CD14-positive monocyte (primary cell): ENCODE data around the gene C3orf18. TPM values are rescaled to one million over a fixed set of nuclear protein-coding genes. Genes with fewer than 3 reads are reported as not detected.
A peak's percentile ranks its signal among the peaks of the same experiment; 100 is the strongest.

Experiments used
- DNase-seq, 3 donors: peaks; one replicate each; pipeline ENCODE4 v3.0.0-alpha.2; 2011 to 2022
- H2AFZ ChIP-seq: 2 replicates; pipeline ENCODE4 v1.6.0; 2012; ENCODE audit warnings: mild to moderate bottlenecking, low read depth, low read length, inconsistent platforms; ENCODE audit not compliant: insufficient read depth, poor library complexity, severe bottlenecking
- H3K27ac ChIP-seq, 2 donors: 1 replicate in 1 of 2; 2 replicates in 1 of 2; pipeline ENCODE4 v1.5.1; 2012 to 2013; ENCODE audit warnings: low read length in 2 of 2, control low read depth in 1 of 2, inconsistent platforms in 1 of 2, low read depth in 1 of 2, mild to moderate bottlenecking in 1 of 2
- H3K27me3 ChIP-seq, 2 donors: one replicate each; pipeline versions ENCODE4 v1.6.0 to v1.6.1; 2011 to 2013; ENCODE audit warnings: low read length in 2 of 2; ENCODE audit not compliant: control insufficient read depth in 2 of 2, insufficient read depth in 2 of 2
- H3K36me3 ChIP-seq, 2 donors: replicated peaks in 1 of 2; 1 replicate in 1 of 2; 2 replicates in 1 of 2; pipeline versions ENCODE4 v1.5.1 to v1.6.1; 2012 to 2013; ENCODE audit warnings: low read length in 2 of 2, control low read depth in 1 of 2, inconsistent platforms in 1 of 2, mild to moderate bottlenecking in 1 of 2; ENCODE audit not compliant: insufficient read depth in 2 of 2, control insufficient read depth in 1 of 2
- H3K4me1 ChIP-seq, 2 donors: 1 replicate in 1 of 2; 2 replicates in 1 of 2; pipeline versions ENCODE4 v1.5.1 to v1.6.1; 2012 to 2013; ENCODE audit warnings: low read length in 2 of 2, control low read depth in 1 of 2, inconsistent platforms in 1 of 2, mild to moderate bottlenecking in 1 of 2, moderate library complexity in 1 of 2; ENCODE audit not compliant: insufficient read depth in 2 of 2, control insufficient read depth in 1 of 2
- H3K4me2 ChIP-seq: replicated peaks from 2 replicates; pipeline ENCODE3; 2012; ENCODE audit warnings: low read length, moderate library complexity, mild to moderate bottlenecking; ENCODE audit not compliant: poor library complexity, severe bottlenecking; ENCODE audit errors: extremely low read depth
- H3K4me3 ChIP-seq, 3 experiments: fragments of 200-600 bp in 1 of 3; sonication (generic) in 1 of 3; replicated peaks in 1 of 3; 1 replicate in 2 of 3; 2 replicates in 1 of 3; pipeline ENCODE4 v1.5.1; 2011 to 2013; ENCODE audit warnings: low read length in 3 of 3, mild to moderate bottlenecking in 3 of 3, control low read depth in 2 of 3, low read depth in 2 of 3, inconsistent platforms in 1 of 3, moderate library complexity in 1 of 3
- H3K79me2 ChIP-seq: 2 replicates; pipeline ENCODE4 v1.6.0; 2012; ENCODE audit warnings: mild to moderate bottlenecking, control low read depth, inconsistent platforms, low read length, moderate library complexity; ENCODE audit not compliant: insufficient read depth
- H3K9ac ChIP-seq: 2 replicates; pipeline ENCODE4 v1.6.0; 2017; ENCODE audit warnings: low read length, mild to moderate bottlenecking; ENCODE audit not compliant: insufficient read depth, poor library complexity, severe bottlenecking
- H3K9me3 ChIP-seq, 2 donors: replicated peaks in 1 of 2; 1 replicate in 1 of 2; 2 replicates in 1 of 2; pipeline versions ENCODE4 v1.5.1 to v1.6.1; 2012 to 2013; ENCODE audit warnings: low read length in 2 of 2, control low read depth in 1 of 2; ENCODE audit not compliant: control insufficient read depth in 1 of 2, insufficient read depth in 1 of 2
- H4K20me1 ChIP-seq: 2 replicates; pipeline ENCODE4 v1.6.0; 2012; ENCODE audit warnings: mild to moderate bottlenecking, low read length, control low read depth, moderate library complexity; ENCODE audit not compliant: insufficient read depth
- H3K27ac Mint-ChIP-seq, 7 donors: one replicate each; pipeline ENCODE4 v1.8.0; 2020; ENCODE audit warnings: mild to moderate bottlenecking in 7 of 7, mixed read lengths in 7 of 7, moderate library complexity in 6 of 7, inconsistent platforms in 2 of 7
- H3K27me3 Mint-ChIP-seq, 3 donors: one replicate each; pipeline ENCODE4 v1.8.0; 2021 to 2022; ENCODE audit warnings: low read depth in 3 of 3, mild to moderate bottlenecking in 3 of 3, mixed read lengths in 3 of 3, moderate library complexity in 3 of 3, inconsistent platforms in 1 of 3
- H3K36me3 Mint-ChIP-seq, 2 donors: one replicate each; pipeline ENCODE4 v1.8.0; 2020; ENCODE audit warnings: mixed read lengths in 2 of 2, inconsistent platforms in 1 of 2, mild to moderate bottlenecking in 1 of 2
- H3K4me1 Mint-ChIP-seq: one replicate; pipeline ENCODE4 v1.8.0; 2020; ENCODE audit warnings: mild to moderate bottlenecking, mixed read lengths
- H3K4me3 Mint-ChIP-seq, 2 donors: one replicate each; pipeline ENCODE4 v1.8.0; 2020; ENCODE audit warnings: mild to moderate bottlenecking in 2 of 2, mixed read lengths in 2 of 2, moderate library complexity in 1 of 2
- H3K9me3 Mint-ChIP-seq, 7 donors: one replicate each; pipeline ENCODE4 v1.8.0; 2020 to 2022; ENCODE audit warnings: mixed read lengths in 7 of 7, mild to moderate bottlenecking in 6 of 7, moderate library complexity in 6 of 7, inconsistent platforms in 2 of 7
- WGBS: methylation state at CpG from one replicate; pipeline ENCODE4 v1.1.5; 2013; ENCODE audit warnings: missing lambda C conversion rate; ENCODE audit not compliant: insufficient coverage; 5-methylcytosine and 5-hydroxymethylcytosine counted together
- intact Hi-C, 2 donors: fragments of 100-400 bp; cut with micrococcal nuclease; formaldehyde crosslinking; loops; one replicate each; pipeline versions ENCODE4 v1.15.0 to v1.15.1; 2023
- polyA plus RNA-seq, 3 donors: library from polyadenylated mRNA; depleted of rRNA in 1 of 3; unstranded in 2 of 3; stranded (reverse) in 1 of 3; fragments of 300-500 nt in 2 of 3; fragments of >200 nt in 1 of 3; fragmentation: Illumina TruSeq in 2 of 3; gene quantifications; 1 replicate in 2 of 3; 2 replicates in 1 of 3; pipeline ENCODE4 v1.2.3, GENCODE V29; 2012 to 2021
- TF ChIP-seq, protein P1 (sequence below): fragments of 200-600 bp; IDR thresholded peaks from one replicate; pipeline ENCODE4 v1.8.0; 2022; ENCODE audit warnings: antibody characterized with exemption, mild to moderate bottlenecking

The C3orf18 gene
- polyA plus RNA-seq, 3 donors = 0.18 to 1.5 (median 0.76) TPM

DNA sequence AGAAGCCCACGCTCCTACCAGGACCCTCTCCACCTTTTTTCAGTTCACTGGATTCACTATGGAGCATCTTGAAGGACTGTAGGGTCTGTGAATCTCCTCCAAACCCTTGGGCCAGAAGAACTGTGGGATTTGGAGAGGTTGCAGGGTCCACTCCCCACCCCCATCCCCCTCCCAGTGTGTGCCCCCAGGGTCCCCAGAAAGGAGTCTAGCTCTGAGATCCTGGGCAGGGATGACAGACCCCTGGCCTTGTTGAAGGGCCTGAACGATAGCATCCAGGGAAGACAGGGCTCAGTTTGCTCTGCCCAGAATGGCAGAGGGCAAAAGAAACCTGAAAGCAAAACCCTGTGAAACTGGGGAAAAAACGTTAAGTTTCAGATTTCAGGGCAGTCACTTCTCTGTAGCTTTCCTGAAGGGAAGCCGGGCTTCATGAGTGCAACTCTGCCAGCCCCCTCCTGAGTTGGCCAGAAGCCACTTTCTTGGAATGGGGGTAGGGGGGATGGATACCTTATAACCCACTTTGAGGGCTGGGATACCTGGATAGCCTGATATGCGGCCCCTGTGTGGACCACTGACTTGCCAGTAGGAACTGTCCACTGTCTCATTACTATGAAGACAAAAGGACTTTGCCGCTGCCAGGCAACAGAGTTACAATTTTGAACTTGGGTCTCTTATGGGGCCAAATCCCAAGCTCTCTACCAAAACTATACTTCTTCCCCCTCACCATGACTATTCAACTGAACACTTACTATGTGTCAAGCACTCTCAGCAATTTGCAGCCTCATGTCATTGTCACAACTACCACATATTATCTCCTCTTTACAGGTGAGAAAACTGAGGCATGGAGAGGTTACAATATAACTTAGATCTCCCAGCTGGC, 45.7 kb upstream of the C3orf18 start:
- TF ChIP-seq, protein P1, sequence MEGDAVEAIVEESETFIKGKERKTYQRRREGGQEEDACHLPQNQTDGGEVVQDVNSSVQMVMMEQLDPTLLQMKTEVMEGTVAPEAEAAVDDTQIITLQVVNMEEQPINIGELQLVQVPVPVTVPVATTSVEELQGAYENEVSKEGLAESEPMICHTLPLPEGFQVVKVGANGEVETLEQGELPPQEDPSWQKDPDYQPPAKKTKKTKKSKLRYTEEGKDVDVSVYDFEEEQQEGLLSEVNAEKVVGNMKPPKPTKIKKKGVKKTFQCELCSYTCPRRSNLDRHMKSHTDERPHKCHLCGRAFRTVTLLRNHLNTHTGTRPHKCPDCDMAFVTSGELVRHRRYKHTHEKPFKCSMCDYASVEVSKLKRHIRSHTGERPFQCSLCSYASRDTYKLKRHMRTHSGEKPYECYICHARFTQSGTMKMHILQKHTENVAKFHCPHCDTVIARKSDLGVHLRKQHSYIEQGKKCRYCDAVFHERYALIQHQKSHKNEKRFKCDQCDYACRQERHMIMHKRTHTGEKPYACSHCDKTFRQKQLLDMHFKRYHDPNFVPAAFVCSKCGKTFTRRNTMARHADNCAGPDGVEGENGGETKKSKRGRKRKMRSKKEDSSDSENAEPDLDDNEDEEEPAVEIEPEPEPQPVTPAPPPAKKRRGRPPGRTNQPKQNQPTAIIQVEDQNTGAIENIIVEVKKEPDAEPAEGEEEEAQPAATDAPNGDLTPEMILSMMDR = no peak

DNA sequence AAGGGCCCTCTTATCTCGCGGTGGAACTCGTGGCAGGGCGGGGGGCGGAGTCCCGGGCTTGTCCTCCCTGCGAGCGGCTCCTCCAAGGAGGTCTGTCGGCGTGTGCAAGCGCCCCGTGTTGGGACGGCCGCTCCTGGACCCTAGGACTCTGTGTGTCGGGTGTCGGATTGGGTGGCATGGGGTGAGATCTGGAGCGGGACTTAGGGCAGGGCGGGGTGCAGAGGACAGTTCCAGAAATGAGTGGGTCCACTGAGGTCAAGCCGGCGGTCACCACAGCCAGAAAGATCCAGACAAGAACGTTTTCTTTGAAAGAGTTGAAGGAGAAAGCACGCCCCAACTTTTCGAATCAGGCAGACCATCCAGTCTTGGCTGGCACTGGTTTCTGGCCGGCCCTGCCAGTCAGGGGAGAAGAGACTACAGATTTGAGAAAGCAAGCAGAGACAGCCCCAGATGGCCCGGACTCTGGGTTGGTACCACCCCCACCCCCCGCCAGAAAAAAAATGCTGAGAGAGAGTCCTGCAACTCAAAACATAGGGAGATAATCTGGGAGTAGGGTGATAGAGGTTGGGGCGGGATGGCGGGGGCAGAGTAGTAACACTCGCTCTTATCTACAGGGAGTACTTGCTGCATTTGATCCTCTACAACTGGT, 44.8 kb upstream of the C3orf18 start:
- peaks cover 14 to 18% of the 10 kb centered on the region in 2 donors for H3K36me3 Mint-ChIP-seq
- TF ChIP-seq, protein P1 = no peak
- H3K27me3 Mint-ChIP-seq = peaks cover 0 to 3% (median 0%) of the 10 kb centered on the region in 3 donors
- peak overlapping the region; percentile 83 to 94 (median 91) for H3K27ac Mint-ChIP-seq
- Histone ChIP-seq H3K4me1 (peaks cover 66 to 83% of the 10 kb centered on the region in 2 donors), H3K79me2 (peaks cover 52% of the 10 kb centered on the region), H3K4me3 (peak overlapping the region; percentile 66 to 93 (median 82)), H4K20me1 (peaks cover 37% of the 10 kb centered on the region), H3K9me3 (no peaks in the 10 kb centered on the region), H3K36me3 (peaks cover 9 to 12% of the 10 kb centered on the region in 2 donors), H3K4me2 (peak overlapping the region; percentile 96), H3K27me3 (no peaks in the 10 kb centered on the region), H3K9ac (peak overlapping the region; percentile 79), H2AFZ (peak overlapping the region; percentile 70), H3K27ac (peak overlapping the region; percentile 43 to 83)
- peaks cover 74% of the 10 kb centered on the region for H3K4me1 Mint-ChIP-seq
- no peaks in the 10 kb centered on the region for H3K9me3 Mint-ChIP-seq
- H3K4me3 Mint-ChIP-seq = peak overlapping the region; percentile 93 to 97
- intact Hi-C loops = loop anchor here (1.0 to 5.0 kb wide), 3 partner anchors 40 to 775 kb away; partner anchors contain the start of genes CYB561D2 (in 1 of the 2), MANF (in 1 of the 2) and NPRL2 (in 1 of the 2)
- no peak for DNase-seq
- whole genome bisulfite sequencing = 13% methylated on average over 26 of the region's 29 CpGs

More for the DNA sequence above, 45.7 kb upstream of the C3orf18 start:
- DNase-seq = no peak
- H3K4me3 ChIP-seq = no peak overlapping the region
- peaks cover 5 to 9% of the 10 kb centered on the region in 2 donors for H3K36me3 Mint-ChIP-seq
- H3K27ac Mint-ChIP-seq = peak overlapping the region in 2 of 7 donors; percentile 21 to 82
- 43% methylated on average over 4 of the region's 6 CpGs for WGBS
- no peaks in the 10 kb centered on the region for H3K9me3 Mint-ChIP-seq
- no peaks in the 10 kb centered on the region for H3K9me3 ChIP-seq
- H3K27me3 Mint-ChIP-seq = peaks cover 0 to 1% (median 0%) of the 10 kb centered on the region in 3 donors
- no peaks in the 10 kb centered on the region for H3K27me3 ChIP-seq
- peaks cover 68% of the 10 kb centered on the region for H3K4me1 Mint-ChIP-seq
- peaks cover under 1 to 4% of the 10 kb centered on the region in 2 donors for H3K36me3 ChIP-seq
- peak overlapping the region in 1 of 2 donors; percentile 93 for H3K4me3 Mint-ChIP-seq
- H3K4me2 ChIP-seq = peak overlapping the region; percentile 96
- no peak overlapping the region for H2AFZ ChIP-seq
- H3K4me1 ChIP-seq = peaks cover 72 to 83% of the 10 kb centered on the region in 2 donors
- peaks cover 29% of the 10 kb centered on the region for H4K20me1 ChIP-seq
- H3K79me2 ChIP-seq = peaks cover 52% of the 10 kb centered on the region
- no peak overlapping the region for H3K9ac ChIP-seq
- intact Hi-C loops = loop anchor here (1.0 to 5.0 kb wide), 3 partner anchors 41 to 774 kb away; partner anchors contain the start of genes CYB561D2 (in 1 of the 2), MANF (in 1 of the 2) and NPRL2 (in 1 of the 2)
- H3K27ac ChIP-seq = peak overlapping the region in 1 of 2 donors; percentile 83
